NCI-H146 treated with DMSO at 0.1 percent for 48 hours (cell line): ENCODE results near the gene MAGEB3.

Source experiments
- DNase-seq: peaks from one replicate; lab custom pipeline; 2025; ENCODE audit not compliant: unreplicated experiment; lab: John Stamatoyannopoulos, UW

MAGEB3 gene

GRCh38 chrX:30278365-30278764, 47.9 kb downstream of the MAGEB3 start:
- no peak for DNase-seq

DNA sequence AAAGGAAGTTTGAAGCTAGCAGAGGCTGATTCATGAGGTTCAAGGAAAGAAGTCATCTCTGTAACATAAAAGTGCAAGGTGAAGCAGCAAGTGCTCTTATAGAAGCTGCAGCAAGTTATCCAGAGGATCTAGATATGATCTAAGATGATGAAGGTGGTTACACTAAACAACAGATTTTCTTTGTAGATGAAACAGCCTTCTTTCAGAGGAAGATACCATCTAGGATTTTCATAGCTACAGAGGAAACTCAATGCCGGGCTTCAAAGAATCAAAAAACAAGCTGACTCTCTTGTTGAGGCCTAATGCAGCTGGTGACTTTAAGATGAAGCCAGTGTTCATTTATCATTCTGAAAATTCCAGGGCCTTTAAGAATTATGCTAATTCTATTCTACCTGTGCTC, 50.0 kb downstream of the MAGEB3 start:
- DNase-seq = no peak

- no peak for DNase-seq
Measured at GRCh38 chrX:30282527-30282926, 52.1 kb downstream of the MAGEB3 start.

DNA sequence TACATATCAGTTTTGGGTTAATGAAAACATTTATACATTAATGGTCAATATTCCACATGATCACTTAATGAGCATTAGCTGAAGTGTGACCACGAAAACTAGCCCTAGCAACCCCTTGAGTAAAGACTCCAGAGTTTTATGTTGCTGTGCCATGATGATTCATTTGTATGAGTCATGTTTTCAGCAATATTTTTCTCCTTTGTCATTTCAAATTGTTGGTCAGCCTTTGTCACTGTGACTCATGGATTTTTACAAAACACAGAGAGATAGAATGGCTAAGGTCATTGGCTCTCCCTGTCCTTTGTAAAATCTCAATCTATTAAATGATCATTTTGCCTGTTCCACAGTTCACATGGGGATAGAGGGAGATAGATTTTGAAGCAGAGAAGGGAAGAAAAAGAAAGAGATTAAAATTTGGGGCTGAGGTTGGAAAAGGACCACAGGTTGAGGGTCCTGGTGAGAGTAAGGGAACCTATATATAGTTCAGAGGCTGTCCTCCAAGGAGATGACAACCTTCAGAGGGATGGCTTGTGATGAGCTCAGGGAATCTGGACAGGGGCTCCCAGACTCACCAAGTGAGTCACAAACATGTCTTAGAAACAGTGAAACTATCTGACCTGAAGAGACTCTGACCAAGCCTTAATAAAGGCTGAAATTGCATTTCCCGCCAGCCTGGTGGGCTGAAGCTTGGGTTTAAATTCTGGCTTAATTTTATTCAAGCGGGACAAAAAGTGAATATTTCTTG, 53.2 kb downstream of the MAGEB3 start:
- no peak for DNase-seq
